HepG2 (cell line): ENCODE data around the gene RSPH9. TPM values are rescaled to one million over a fixed set of nuclear protein-coding genes. Genes with fewer than 3 reads are reported as not detected.

ENCODE experiments used
- BCL6 ChIP-seq: IDR thresholded peaks from 2 replicates; pipeline ENCODE4 v1.6.1; 2016; ENCODE audit warnings: missing genetic modification reagents, missing compliant biosample characterization
- CBX1 ChIP-seq: IDR thresholded peaks from one replicate; pipeline ENCODE4 v1.6.1; 2016; ENCODE audit warnings: antibody characterized with exemption, low read depth
- CCAR2 ChIP-seq: fragments of 200-400 bp; formaldehyde crosslinking; optimal IDR thresholded peaks from 2 replicates; pipeline ENCODE3; 2018; ENCODE audit warnings: low read depth, mild to moderate bottlenecking, low read length, moderate library complexity
- DNMT3B ChIP-seq: conservative IDR thresholded peaks from 2 replicates; pipeline ENCODE4 v1.6.1; 2016; ENCODE audit warnings: missing biosample characterization, control low read depth
- ELF4 ChIP-seq: sonication (generic); formaldehyde crosslinking; IDR thresholded peaks from 2 replicates; pipeline ENCODE4 v1.5.0; 2020; ENCODE audit warnings: missing genetic modification reagents, mild to moderate bottlenecking, moderate library complexity, borderline replicate concordance
- IKZF1 ChIP-seq: fragments of 450-650 bp; IDR thresholded peaks from 2 replicates; pipeline ENCODE4 v1.7.1; 2016
- MAFG ChIP-seq: sonication (generic); formaldehyde crosslinking; IDR thresholded peaks from 2 replicates; pipeline ENCODE4 v1.5.1; 2020; ENCODE audit warnings: mild to moderate bottlenecking, missing genetic modification reagents
- NR1H2 ChIP-seq: sonication (generic); formaldehyde crosslinking; IDR thresholded peaks from 2 replicates; pipeline ENCODE4 v1.8.1; 2022; ENCODE audit warnings: low read depth, missing genetic modification reagents, borderline replicate concordance
- PHF8 ChIP-seq: sonication (generic); formaldehyde crosslinking; IDR thresholded peaks from 2 replicates; pipeline ENCODE4 v1.5.0; 2020; ENCODE audit warnings: missing genetic modification reagents
- POLR2AphosphoS2 ChIP-seq: IDR thresholded peaks from 2 replicates; pipeline ENCODE4 v1.6.1; 2011; ENCODE audit warnings: low read depth, low read length, improper control_type of control experiment
- POLR2AphosphoS5 ChIP-seq: IDR thresholded peaks from 2 replicates; pipeline ENCODE4 v1.6.1; 2012; ENCODE audit warnings: low read depth, low read length
- RAD51 ChIP-seq: fragments of 450-650 bp; IDR thresholded peaks from 2 replicates; pipeline ENCODE4 v1.6.1; 2016; ENCODE audit warnings: borderline replicate concordance
- RARG ChIP-seq: sonication (generic); formaldehyde crosslinking; IDR thresholded peaks from 2 replicates; pipeline ENCODE4 v1.4.0; 2020; ENCODE audit warnings: low read depth, mild to moderate bottlenecking, missing genetic modification reagents
- RELA ChIP-seq: sonication (generic); formaldehyde crosslinking; IDR thresholded peaks from 2 replicates; pipeline ENCODE4 v1.4.0; 2020; ENCODE audit warnings: missing genetic modification reagents
- SIN3B ChIP-seq: fragments of 150-350 bp; IDR thresholded peaks from 2 replicates; pipeline ENCODE4 v1.6.1; 2014; ENCODE audit warnings: low read length
- SMAD1 ChIP-seq: sonication (generic); formaldehyde crosslinking; IDR thresholded peaks from 2 replicates; pipeline ENCODE4 v1.4.0; 2020; ENCODE audit warnings: missing genetic modification reagents, low read depth, mild to moderate bottlenecking, borderline replicate concordance
- SRSF1 ChIP-seq: fragments of 200-400 bp; formaldehyde crosslinking; optimal IDR thresholded peaks from 2 replicates; pipeline ENCODE3; 2017; ENCODE audit warnings: mild to moderate bottlenecking, low read depth, low read length, moderate library complexity
- TGIF2 ChIP-seq: IDR thresholded peaks from 2 replicates; pipeline ENCODE4 v1.6.1; 2016; ENCODE audit warnings: control low read depth, missing compliant biosample characterization
- ZFP82 ChIP-seq: sonication (generic); formaldehyde crosslinking; IDR thresholded peaks from 2 replicates; pipeline ENCODE4 v1.5.1; 2020; ENCODE audit warnings: mild to moderate bottlenecking, missing genetic modification reagents, borderline replicate concordance
- ZNF296 ChIP-seq: sonication (generic); formaldehyde crosslinking; conservative IDR thresholded peaks from 2 replicates; pipeline ENCODE4 v1.5.0; 2020; ENCODE audit warnings: mild to moderate bottlenecking, missing genetic modification reagents
- ZNF30 ChIP-seq: sonication (generic); formaldehyde crosslinking; IDR thresholded peaks from 2 replicates; pipeline ENCODE4 v1.5.0; 2020; ENCODE audit warnings: mild to moderate bottlenecking, missing genetic modification reagents
- ZNF44 ChIP-seq: sonication (generic); formaldehyde crosslinking; IDR thresholded peaks from 2 replicates; pipeline ENCODE4 v1.5.1; 2020; ENCODE audit warnings: mild to moderate bottlenecking, missing genetic modification reagents
- ZNF761 ChIP-seq: sonication (generic); formaldehyde crosslinking; conservative IDR thresholded peaks from 2 replicates; pipeline ENCODE4 v1.4.0; 2020; ENCODE audit warnings: mild to moderate bottlenecking, missing genetic modification reagents
- ZNF775 ChIP-seq: sonication (generic); formaldehyde crosslinking; IDR thresholded peaks from 2 replicates; pipeline ENCODE4 v1.4.0; 2020; ENCODE audit warnings: missing genetic modification reagents, mild to moderate bottlenecking, moderate library complexity, borderline replicate concordance
- ZNF816 ChIP-seq: sonication (generic); formaldehyde crosslinking; IDR thresholded peaks from 2 replicates; pipeline ENCODE4 v1.8.0; 2022; ENCODE audit warnings: missing genetic modification reagents, mild to moderate bottlenecking, borderline replicate concordance
- ZSCAN22 ChIP-seq: sonication (generic); formaldehyde crosslinking; IDR thresholded peaks from 2 replicates; pipeline ENCODE4 v1.4.0; 2020; ENCODE audit warnings: mild to moderate bottlenecking, missing genetic modification reagents
- polyA plus RNA-seq, 8 experiments: library from polyadenylated mRNA; depleted of rRNA in 3 of 8; stranded (reverse) in 7 of 8; unstranded in 1 of 8; fragments of >200 nt; fragmentation: Illumina TruSeq in 4 of 8; extraction: Trizol in 4 of 8; gene quantifications; 2 replicates each; pipeline versions ENCODE4 v1.2.1 to v1.2.3, GENCODE V29; 2011 to 2016; ENCODE audit warnings: low read depth in 4 of 8, missing spikeins in 1 of 8, mixed read lengths in 1 of 8; ENCODE audit not compliant: insufficient read depth in 1 of 8
- total RNA-seq, 5 experiments: library from RNA; depleted of rRNA; stranded (reverse); fragments of >200 nt; fragmentation: Illumina TruSeq; extraction: Trizol; gene quantifications; 2 replicates each; pipeline ENCODE4 v1.2.3, GENCODE V29; 2016; ENCODE audit warnings: low read depth in 1 of 5
- TF ChIP-seq, protein P1 (sequence below): sonication (generic); formaldehyde crosslinking; IDR thresholded peaks from 2 replicates; pipeline ENCODE4 v1.8.1; 2023; ENCODE audit warnings: mild to moderate bottlenecking, missing genetic modification reagents, borderline replicate concordance
- TF ChIP-seq, protein P2 (sequence below): sonication (generic); formaldehyde crosslinking; IDR thresholded peaks from 2 replicates; pipeline ENCODE4 v1.4.0; 2020; ENCODE audit warnings: mild to moderate bottlenecking, low read depth, missing genetic modification reagents
- TF ChIP-seq, protein P3 (sequence below): sonication (generic); formaldehyde crosslinking; IDR thresholded peaks from 2 replicates; pipeline ENCODE4 v1.9.0; 2021; ENCODE audit warnings: missing genetic modification reagents, borderline replicate concordance

Gene RSPH9
- total and polyA plus RNA-seq, 2 of the 13 experiments (the other 11 are each of a cell fraction or from before 2014, with no cell fraction given), result 0.04 TPM; not detected in 1

DNA sequence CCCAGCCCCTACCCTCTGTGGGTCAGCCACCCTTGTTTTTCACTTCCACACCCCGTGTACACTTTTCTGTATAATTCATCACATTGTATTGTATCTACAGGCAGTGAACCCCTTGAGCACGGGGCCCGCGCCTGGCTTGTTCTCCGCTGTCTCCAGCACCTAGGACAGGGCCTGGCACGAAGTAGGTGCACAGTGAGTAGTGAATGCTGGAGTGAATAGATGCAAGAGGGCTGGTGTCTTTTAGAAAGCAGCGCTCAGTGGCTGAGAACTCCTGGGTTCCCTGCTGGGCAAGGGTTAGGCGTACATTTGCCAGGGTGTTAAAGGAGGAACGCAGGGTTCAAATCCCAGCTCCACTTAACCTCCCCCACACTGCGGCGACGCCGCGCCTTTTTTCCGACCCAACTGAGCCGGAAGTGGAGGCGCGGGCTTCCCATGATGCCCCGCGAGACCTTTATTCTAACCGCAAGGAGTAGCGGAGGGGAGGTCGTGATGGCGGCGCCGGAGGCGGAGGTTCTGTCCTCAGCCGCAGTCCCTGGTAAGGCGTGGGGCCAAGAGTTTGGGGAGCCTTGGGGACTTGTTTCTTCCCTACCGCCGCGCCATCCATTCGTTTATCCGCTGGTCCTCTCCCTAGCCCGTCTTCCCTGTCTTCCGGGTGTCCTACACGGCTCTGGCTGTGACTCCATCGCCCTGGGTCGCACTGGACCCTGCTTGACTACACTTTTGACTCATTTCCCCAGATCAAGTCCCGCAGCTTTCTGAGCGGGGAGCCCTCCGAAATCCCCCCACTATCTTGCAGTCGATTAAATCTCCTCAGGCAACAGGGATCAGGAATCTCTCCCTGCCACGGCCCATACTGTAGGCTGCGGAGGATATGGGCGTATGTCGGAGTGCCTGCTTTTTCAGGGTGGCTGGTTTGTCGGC is 9.2 kb upstream of the RSPH9 start, which contains the start of gene MAD2L1BP (continued):
- TF ChIP-seq ZNF775 (CRISPR knock-in tag) (peak; percentile 74; the same call in 1 of the 2 replicates), RAD51 (no peak), ZNF296 (CRISPR knock-in tag) (peak; percentile 66), ZFP82 (CRISPR knock-in tag) (no peak), NR1H2 (CRISPR knock-in tag) (0 out of 2 replicates have a peak, but pooled peaks have one; percentile 82), POLR2AphosphoS2 (no peak), BCL6 (CRISPR knock-in tag) (peak; percentile 50; the same call in 1 of the 2 replicates), SIN3B (peak; percentile 32; the same call in 1 of the 2 replicates), SMAD1 (no peak), POLR2AphosphoS5 (peak; percentile 100), TGIF2 (CRISPR knock-in tag) (no peak), SRSF1 (peak; percentile 83), CBX1 (peak; percentile 89), DNMT3B (CRISPR knock-in tag) (no peak), ZNF30 (no peak), ZNF816 (CRISPR knock-in tag) (peak; percentile 86; the same call in 1 of the 2 replicates), MAFG (CRISPR knock-in tag) (no peak), CCAR2 (no peak), IKZF1 (no peak), PHF8 (CRISPR knock-in tag) (peak; percentile 97), ELF4 (CRISPR knock-in tag) (peak; percentile 96), RARG (CRISPR knock-in tag) (no peak), ZSCAN22 (CRISPR knock-in tag) (no peak; the same call in 1 of the 2 replicates), ZNF761 (CRISPR knock-in tag) (no peak), ZNF44 (CRISPR knock-in tag) (peak; percentile 26; the same call in 1 of the 2 replicates), RELA (CRISPR knock-in tag) (0 out of 2 replicates have a peak, but pooled peaks have one; percentile 25)
- TF ChIP-seq, protein P1, sequence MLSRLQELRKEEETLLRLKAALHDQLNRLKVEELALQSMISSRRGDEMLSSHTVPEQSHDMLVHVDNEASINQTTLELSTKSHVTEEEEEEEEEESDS (CRISPR knock-in tag), result no peak
- TF ChIP-seq, protein P2, sequence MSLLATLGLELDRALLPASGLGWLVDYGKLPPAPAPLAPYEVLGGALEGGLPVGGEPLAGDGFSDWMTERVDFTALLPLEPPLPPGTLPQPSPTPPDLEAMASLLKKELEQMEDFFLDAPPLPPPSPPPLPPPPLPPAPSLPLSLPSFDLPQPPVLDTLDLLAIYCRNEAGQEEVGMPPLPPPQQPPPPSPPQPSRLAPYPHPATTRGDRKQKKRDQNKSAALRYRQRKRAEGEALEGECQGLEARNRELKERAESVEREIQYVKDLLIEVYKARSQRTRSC (CRISPR knock-in tag), result no peak; the same call in 1 of the 2 replicates
- TF ChIP-seq, protein P3, sequence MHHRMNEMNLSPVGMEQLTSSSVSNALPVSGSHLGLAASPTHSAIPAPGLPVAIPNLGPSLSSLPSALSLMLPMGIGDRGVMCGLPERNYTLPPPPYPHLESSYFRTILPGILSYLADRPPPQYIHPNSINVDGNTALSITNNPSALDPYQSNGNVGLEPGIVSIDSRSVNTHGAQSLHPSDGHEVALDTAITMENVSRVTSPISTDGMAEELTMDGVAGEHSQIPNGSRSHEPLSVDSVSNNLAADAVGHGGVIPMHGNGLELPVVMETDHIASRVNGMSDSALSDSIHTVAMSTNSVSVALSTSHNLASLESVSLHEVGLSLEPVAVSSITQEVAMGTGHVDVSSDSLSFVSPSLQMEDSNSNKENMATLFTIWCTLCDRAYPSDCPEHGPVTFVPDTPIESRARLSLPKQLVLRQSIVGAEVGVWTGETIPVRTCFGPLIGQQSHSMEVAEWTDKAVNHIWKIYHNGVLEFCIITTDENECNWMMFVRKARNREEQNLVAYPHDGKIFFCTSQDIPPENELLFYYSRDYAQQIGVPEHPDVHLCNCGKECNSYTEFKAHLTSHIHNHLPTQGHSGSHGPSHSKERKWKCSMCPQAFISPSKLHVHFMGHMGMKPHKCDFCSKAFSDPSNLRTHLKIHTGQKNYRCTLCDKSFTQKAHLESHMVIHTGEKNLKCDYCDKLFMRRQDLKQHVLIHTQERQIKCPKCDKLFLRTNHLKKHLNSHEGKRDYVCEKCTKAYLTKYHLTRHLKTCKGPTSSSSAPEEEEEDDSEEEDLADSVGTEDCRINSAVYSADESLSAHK (CRISPR knock-in tag), result no peak
